ENCODE measurements around the gene ZNF324. TPM values are rescaled to one million over a fixed set of nuclear protein-coding genes. Genes with fewer than 3 reads are reported as not detected.

The ZNF324 gene
- total RNA-seq, 2 experiments from 2014 or later = 4.7 to 7.5 TPM

Other genes starting within 250 kb of the ZNF324 start
- gene ZNF544, start 238.2 kb upstream of the ZNF324 start, total RNA-seq = 10 to 100 TPM; 32.2 to 38.5 TPM
- 1 to 10 TPM; 4.4 to 4.5 TPM for gene ZNF8, start 188.1 kb upstream of the ZNF324 start, total RNA-seq
- 10 to 100 TPM; 38.6 to 53.6 TPM for gene ERVK3-1, start 161.7 kb upstream of the ZNF324 start, total RNA-seq
- 1 to 10 TPM; 3.1 to 3.8 TPM for gene ZSCAN22, start 140.1 kb upstream of the ZNF324 start, total RNA-seq
- gene A1BG, start 113.6 kb upstream of the ZNF324 start, total RNA-seq = 1 to 10 TPM; 2.9 to 4.7 TPM
- gene ZNF497, start 104.3 kb upstream of the ZNF324 start, total RNA-seq = 1 to 10 TPM; 1.1 to 1.5 TPM
- gene ZNF837, start 86.0 kb upstream of the ZNF324 start, total RNA-seq = 1 to 10 TPM; 2.0 to 2.5 TPM
- gene RPS5, start 79.8 kb upstream of the ZNF324 start, total RNA-seq = 1,000 to 10,000 TPM; 1,234 to 1,535 TPM
- under 1 TPM; 0.25 to 0.56 TPM for gene RNF225, start 71.4 kb upstream of the ZNF324 start, total RNA-seq
- gene ZNF584, start 58.4 kb upstream of the ZNF324 start, total RNA-seq = 10 to 100 TPM in 1 of 2 experiments, 1 to 10 TPM in 1; 9.9 to 11.2 TPM
- 1 to 10 TPM; 3.3 to 4.4 TPM for gene ZNF132, start 26.9 kb upstream of the ZNF324 start, total RNA-seq
- gene ZNF324B, start 15.5 kb upstream of the ZNF324 start, total RNA-seq = 1 to 10 TPM; 5.8 to 7.5 TPM
- gene ZNF446, start 9.3 kb downstream of the ZNF324 start, total RNA-seq = 1 to 10 TPM; 4.2 to 4.7 TPM
- 10 to 100 TPM in 1 of 2 experiments, 1 to 10 TPM in 1; 8.9 to 19.5 TPM for gene SLC27A5, start 44.9 kb downstream of the ZNF324 start, total RNA-seq
- gene ZBTB45, start 52.7 kb downstream of the ZNF324 start, total RNA-seq = 10 to 100 TPM; 10.1 to 11.1 TPM
- gene TRIM28, start 77.0 kb downstream of the ZNF324 start, total RNA-seq = 100 to 1,000 TPM; 481 to 758 TPM
- 100 to 1,000 TPM; 101 to 107 TPM for gene CHMP2A, start 88.0 kb downstream of the ZNF324 start, total RNA-seq
- gene UBE2M, start 91.5 kb downstream of the ZNF324 start, total RNA-seq = 100 to 1,000 TPM; 115 to 138 TPM
- gene MZF1, start 106.3 kb downstream of the ZNF324 start, total RNA-seq = 10 to 100 TPM; 14.3 to 15.0 TPM

Data from activated CD4-positive, alpha-beta T cell treated with anti-CD3 and anti-CD28 coated beads for 36 hours (primary cell).